Measurements from ENCODE around the gene ZNF354B. TPM values are rescaled to one million over a fixed set of nuclear protein-coding genes. Genes with fewer than 3 reads are reported as not detected.

The ZNF354B gene
- total and polyA plus RNA-seq, 2 of the 8 experiments (the other 6 are each of a cell fraction or from before 2014, with no cell fraction given), result 5.0 to 10.8 TPM

DNA sequence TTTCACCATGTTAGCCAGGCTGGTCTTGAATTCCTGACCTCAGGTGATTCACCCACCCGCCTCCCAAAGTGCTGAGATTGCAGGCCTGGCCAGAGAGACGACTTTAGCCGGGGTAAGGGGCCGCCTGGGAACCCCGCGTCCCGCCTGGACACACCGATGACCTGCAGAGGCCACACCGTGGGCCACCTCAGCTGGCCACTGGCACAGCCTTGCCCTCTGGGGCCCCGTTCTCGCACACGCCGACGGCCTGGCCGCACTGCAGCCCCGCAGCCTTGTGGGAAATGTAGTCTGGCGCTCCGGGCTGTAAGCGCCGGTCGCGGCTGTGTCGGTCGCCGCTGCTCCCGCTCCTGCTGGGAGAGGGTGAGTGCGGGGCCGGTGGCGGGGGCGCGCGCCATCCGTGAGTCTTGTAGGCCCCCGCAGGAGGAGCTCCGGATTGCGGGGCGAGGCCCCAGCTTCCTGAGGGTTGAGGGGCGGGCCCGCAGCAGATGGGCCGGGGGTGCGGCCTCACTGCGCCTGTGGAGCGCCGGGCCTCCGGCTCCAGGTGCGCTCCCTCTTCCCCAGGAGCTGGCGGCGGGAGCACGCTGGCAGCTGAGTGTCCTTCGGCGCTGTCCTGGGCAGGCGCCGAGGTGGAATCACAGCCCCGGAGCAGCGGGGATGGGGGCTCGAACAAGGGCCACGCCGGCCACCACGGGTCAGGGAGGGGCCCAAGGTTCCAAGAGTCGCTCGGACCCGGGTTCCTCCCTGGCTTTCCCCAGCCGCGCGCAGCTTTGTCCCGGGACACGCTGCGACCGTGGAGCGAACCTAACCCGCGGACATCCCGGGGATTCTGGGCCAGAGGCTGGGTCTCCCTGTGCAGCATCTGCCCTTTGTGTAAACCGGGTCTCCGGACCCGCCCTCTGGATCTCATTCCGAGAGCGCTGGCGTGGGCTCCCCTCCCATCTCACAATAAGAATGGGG lies 36.1 kb downstream of the ZNF354B start, which contains the start of gene ZFP2 (continued):
- TF ChIP-seq SAP30 (IDR thresholded peaks at IDR 0.05; ENCODE audit: insufficient read depth, insufficient replicate concordance, low read length) (no peak), NANOG (IDR thresholded peaks at IDR 0.05; ENCODE audit: insufficient read depth, low read depth, low read length, poor library complexity, severe bottlenecking) (no peak), CEBPB (IDR thresholded peaks at IDR 0.05; ENCODE audit: low read depth, low read length) (no peak), CTCF (IDR thresholded peaks at IDR 0.05; ENCODE audit: control extremely low read depth in 1 of 3, insufficient read depth in 1 of 3, low read depth in 1 of 3, low read length in 3 of 3) (no peak), SP1 (IDR thresholded peaks at IDR 0.05; ENCODE audit: low read depth, low read length) (no peak), SP2 (IDR thresholded peaks at IDR 0.05; ENCODE audit: low read length) (no peak), TEAD4 (IDR thresholded peaks at IDR 0.05; ENCODE audit: low read depth, low read length) (no peak), USF2 (IDR thresholded peaks at IDR 0.05; ENCODE audit: low read length) (no peak), ASH2L (IDR thresholded peaks at IDR 0.05; ENCODE audit: low read length) (peak; percentile 47), BRCA1 (IDR thresholded peaks at IDR 0.05; ENCODE audit: low read depth, low read length) (no peak), SIX5 (IDR thresholded peaks at IDR 0.05; ENCODE audit: low read depth, low read length) (peak; percentile 50; the same call in 1 of the 2 replicates), JUND (IDR thresholded peaks at IDR 0.05; ENCODE audit: low read length) (no peak), YY1 (IDR thresholded peaks at IDR 0.05; ENCODE audit: low read depth, low read length) (no peak), FOSL1 (IDR thresholded peaks at IDR 0.05; ENCODE audit: insufficient read depth, low read depth, low read length) (no peak), SRF (IDR thresholded peaks at IDR 0.05; ENCODE audit: low read depth, low read length) (no peak), TBP (IDR thresholded peaks at IDR 0.05; ENCODE audit: low read depth, low read length) (no peak), EGR1 (IDR thresholded peaks at IDR 0.05; ENCODE audit: borderline replicate concordance, low read depth, low read length) (0 out of 2 replicates have a peak, but pooled peaks have one; percentile 6), BCL11A (IDR thresholded peaks at IDR 0.05; ENCODE audit: low read depth in 2 of 2, low read length in 2 of 2) (no peak)
- TF ChIP-seq, protein P1, sequence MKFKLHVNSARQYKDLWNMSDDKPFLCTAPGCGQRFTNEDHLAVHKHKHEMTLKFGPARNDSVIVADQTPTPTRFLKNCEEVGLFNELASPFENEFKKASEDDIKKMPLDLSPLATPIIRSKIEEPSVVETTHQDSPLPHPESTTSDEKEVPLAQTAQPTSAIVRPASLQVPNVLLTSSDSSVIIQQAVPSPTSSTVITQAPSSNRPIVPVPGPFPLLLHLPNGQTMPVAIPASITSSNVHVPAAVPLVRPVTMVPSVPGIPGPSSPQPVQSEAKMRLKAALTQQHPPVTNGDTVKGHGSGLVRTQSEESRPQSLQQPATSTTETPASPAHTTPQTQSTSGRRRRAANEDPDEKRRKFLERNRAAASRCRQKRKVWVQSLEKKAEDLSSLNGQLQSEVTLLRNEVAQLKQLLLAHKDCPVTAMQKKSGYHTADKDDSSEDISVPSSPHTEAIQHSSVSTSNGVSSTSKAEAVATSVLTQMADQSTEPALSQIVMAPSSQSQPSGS (IDR thresholded peaks at IDR 0.05; ENCODE audit: low read length), result no peak

Measured in H1 (cell line).